ENCODE data around the gene MYOG.

DNA sequence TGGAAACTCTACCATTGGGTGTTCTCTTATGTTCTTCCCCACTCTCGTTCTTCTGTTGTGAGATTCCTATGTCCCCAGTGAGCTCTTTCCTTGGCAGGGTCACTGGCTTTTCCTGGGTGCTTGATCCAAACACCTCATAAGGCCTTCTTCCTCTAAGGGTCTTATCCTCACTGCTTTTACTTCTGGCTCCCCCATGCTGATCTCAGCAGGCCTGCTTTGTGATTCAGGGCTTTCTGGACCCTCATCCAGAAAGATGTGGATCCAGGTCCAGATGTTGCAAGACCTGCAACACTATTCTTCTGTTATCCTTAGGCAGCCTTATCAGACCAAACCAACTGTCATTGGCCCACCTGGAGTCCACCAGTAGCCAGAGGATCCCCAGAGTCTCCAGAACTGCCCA, 11.2 kb upstream of the MYOG start:
- no peak for TF ChIP-seq RAD51 (IDR thresholded peaks at IDR 0.05; ENCODE audit: borderline replicate concordance)
- no peak for TF ChIP-seq CTCF (CRISPR knock-in tag; IDR thresholded peaks at IDR 0.05)
- no peak for TF ChIP-seq MTF1 (CRISPR knock-in tag; IDR thresholded peaks at IDR 0.05)
- no peak for TF ChIP-seq MAX (IDR thresholded peaks at IDR 0.05)
